Lung (tissue), 12 donors: Measurements from ENCODE around the gene CARNS1. TPM values are rescaled to one million over a fixed set of nuclear protein-coding genes. Genes with fewer than 3 reads are reported as not detected.

Source experiments
- ATAC-seq: fragments of 200-7000 bp; cut with Tn5 transposase; one replicate; pipeline ENCODE4 v1.9.1; 2020; ENCODE audit warnings: moderate number of reproducible peaks; ENCODE audit not compliant: insufficient read depth, low FRiP score
- DNase-seq, 3 donors: peaks; one replicate each; pipeline ENCODE4 v3.0.0-alpha.2; 2013 to 2017
- H3K27ac ChIP-seq, 2 donors: one replicate each; pipeline ENCODE4 v1.5.1; 2013; ENCODE audit warnings: mild to moderate bottlenecking in 2 of 2, moderate library complexity in 2 of 2, control low read depth in 1 of 2, inconsistent platforms in 1 of 2, low read depth in 1 of 2, low read length in 1 of 2
- H3K27me3 ChIP-seq, 3 donors: one replicate each; pipeline ENCODE4 v1.5.1; 2013; ENCODE audit warnings: low read length in 2 of 3; ENCODE audit not compliant: control insufficient read depth in 3 of 3, insufficient read depth in 3 of 3
- H3K36me3 ChIP-seq, 4 donors: one replicate each; pipeline ENCODE4 v1.5.1; 2013; ENCODE audit warnings: low read length in 4 of 4, mild to moderate bottlenecking in 1 of 4, moderate library complexity in 1 of 4; ENCODE audit not compliant: control insufficient read depth in 4 of 4, insufficient read depth in 4 of 4
- H3K4me1 ChIP-seq, 5 donors: one replicate each; pipeline ENCODE4 v1.5.1; 2013; ENCODE audit warnings: low read length in 5 of 5, mild to moderate bottlenecking in 2 of 5, moderate library complexity in 1 of 5; ENCODE audit not compliant: control insufficient read depth in 5 of 5, insufficient read depth in 5 of 5
- H3K4me3 ChIP-seq: one replicate; pipeline ENCODE4 v1.5.1; 2013; ENCODE audit warnings: mild to moderate bottlenecking, control low read depth, moderate library complexity
- H3K9ac ChIP-seq, 2 donors: one replicate each; pipeline ENCODE4 v1.5.1; 2013; ENCODE audit warnings: low read length in 2 of 2, control low read depth in 1 of 2; ENCODE audit not compliant: insufficient read depth in 1 of 2
- H3K9me3 ChIP-seq, 4 donors: one replicate each; pipeline ENCODE4 v1.5.1; 2013; ENCODE audit warnings: low read length in 3 of 4, mild to moderate bottlenecking in 1 of 4, moderate library complexity in 1 of 4; ENCODE audit not compliant: control insufficient read depth in 4 of 4, insufficient read depth in 3 of 4
- WGBS, 2 donors: extraction: QIAGEN DNeasy Blood & Tissue Kit; methylation state at CpG; one replicate each; pipeline ENCODE4 v1.1.7; 2013; 5-methylcytosine and 5-hydroxymethylcytosine counted together
- polyA plus RNA-seq, 2 donors: library from polyadenylated mRNA; stranded (reverse); fragments of 200-250 nt; gene quantifications; one replicate each; pipeline ENCODE4 v1.2.1, GENCODE V29; 2013
- total RNA-seq, 2 donors: library from RNA; depleted of rRNA in 1 of 2; stranded (reverse); fragments of >200 nt in 1 of 2; gene quantifications; one replicate each; pipeline ENCODE4 v1.2.1, GENCODE V29; 2014 to 2021
- TF ChIP-seq, protein P1 (sequence below): IDR thresholded peaks from 2 replicates; pipeline ENCODE4 v1.5.1; 2012; ENCODE audit warnings: mild to moderate bottlenecking; ENCODE audit errors: control extremely low read depth, extremely low read depth
- donor health status: control.
- donor health status: control.
- donor health status: Bipolar disorder and iron deficiency.
- donor health status: healthy.
- donor health status: DM: yes; HTN: yes; CAD: no.

The CARNS1 gene
- total and polyA plus RNA-seq, 4 donors, result 0.15 to 1.7 (median 1.4) TPM

DNA sequence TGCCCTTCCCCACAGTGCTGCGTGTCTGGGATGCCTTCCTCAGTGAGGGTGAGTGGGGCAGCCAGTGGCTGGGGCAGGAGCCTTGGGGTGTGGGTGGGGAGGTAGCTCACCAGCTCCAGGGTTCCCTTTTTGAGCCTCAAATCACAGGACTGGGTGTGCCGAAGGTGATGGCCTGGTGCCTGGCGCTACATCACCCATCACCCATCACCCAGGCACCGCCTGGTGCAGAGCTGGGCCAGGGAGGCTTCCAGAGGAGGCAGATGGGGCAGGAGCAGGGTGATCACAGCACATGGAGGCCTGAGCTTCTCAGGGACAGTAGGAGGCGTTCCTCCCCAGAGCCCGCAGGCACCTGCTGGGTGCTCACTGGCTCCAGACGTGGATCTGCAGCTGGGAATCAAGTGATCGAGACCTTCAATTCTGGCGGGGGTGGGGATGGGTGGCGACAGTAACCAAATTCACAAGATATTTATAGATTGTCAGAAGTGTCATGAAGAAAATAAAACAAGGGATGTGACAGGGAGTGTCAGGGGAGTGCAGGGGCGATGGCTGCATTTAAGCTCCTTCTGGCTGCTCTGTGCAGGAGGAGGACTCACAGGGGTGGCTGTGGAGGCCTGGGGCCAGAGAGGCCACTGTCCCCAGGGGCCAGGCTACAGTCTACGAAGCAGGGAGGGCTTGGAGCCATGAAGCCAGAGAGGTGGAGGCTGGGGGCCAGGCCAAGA, 8.3 kb upstream of the CARNS1 start:
- no peak overlapping the region for H3K9ac ChIP-seq
- no peak for ATAC-seq
- peaks cover 0 to 14% (median 7%) of the 10 kb centered on the region in 5 donors for H3K4me1 ChIP-seq
- no peak for DNase-seq
- H3K36me3 ChIP-seq, result no peaks in the 10 kb centered on the region
- 65 to 78% methylated on average over 12 of the region's 12 CpGs for WGBS, 2 donors
- no peaks in the 10 kb centered on the region for H3K9me3 ChIP-seq
- H3K27me3 ChIP-seq, result no peaks in the 10 kb centered on the region
- TF ChIP-seq, protein P1, sequence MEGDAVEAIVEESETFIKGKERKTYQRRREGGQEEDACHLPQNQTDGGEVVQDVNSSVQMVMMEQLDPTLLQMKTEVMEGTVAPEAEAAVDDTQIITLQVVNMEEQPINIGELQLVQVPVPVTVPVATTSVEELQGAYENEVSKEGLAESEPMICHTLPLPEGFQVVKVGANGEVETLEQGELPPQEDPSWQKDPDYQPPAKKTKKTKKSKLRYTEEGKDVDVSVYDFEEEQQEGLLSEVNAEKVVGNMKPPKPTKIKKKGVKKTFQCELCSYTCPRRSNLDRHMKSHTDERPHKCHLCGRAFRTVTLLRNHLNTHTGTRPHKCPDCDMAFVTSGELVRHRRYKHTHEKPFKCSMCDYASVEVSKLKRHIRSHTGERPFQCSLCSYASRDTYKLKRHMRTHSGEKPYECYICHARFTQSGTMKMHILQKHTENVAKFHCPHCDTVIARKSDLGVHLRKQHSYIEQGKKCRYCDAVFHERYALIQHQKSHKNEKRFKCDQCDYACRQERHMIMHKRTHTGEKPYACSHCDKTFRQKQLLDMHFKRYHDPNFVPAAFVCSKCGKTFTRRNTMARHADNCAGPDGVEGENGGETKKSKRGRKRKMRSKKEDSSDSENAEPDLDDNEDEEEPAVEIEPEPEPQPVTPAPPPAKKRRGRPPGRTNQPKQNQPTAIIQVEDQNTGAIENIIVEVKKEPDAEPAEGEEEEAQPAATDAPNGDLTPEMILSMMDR, result no peak
- no peak overlapping the region for H3K4me3 ChIP-seq
- no peak overlapping the region for H3K27ac ChIP-seq

DNA sequence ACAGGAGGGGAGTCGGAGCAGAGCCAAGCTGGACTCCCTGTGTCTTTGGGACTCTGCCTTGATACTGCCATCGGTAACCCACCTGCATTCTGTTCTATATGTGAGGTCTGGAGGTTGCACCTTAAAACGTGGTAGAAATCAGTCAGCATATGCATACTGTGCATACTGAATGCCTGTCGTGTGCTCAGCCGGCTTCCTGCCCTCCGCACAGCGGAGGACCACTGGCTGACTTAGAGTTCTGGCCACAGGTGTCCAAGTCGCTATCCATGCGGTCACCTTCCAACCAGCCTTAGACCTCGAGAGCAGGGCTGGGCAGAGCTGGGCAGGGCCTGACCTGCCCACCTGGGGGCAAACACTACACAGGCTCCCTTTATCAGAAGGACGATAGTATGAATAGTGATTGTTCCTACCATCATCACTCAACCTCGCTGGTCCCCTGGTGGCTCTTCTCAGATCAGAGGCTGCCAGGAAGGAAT, 7.8 kb upstream of the CARNS1 start:
- no peak for DNase-seq
- H3K27me3 ChIP-seq, result no peaks in the 10 kb centered on the region
- no peak overlapping the region for H3K4me3 ChIP-seq
- WGBS, 2 donors, result 73 to 80% methylated on average over 12 of the region's 12 CpGs
- H3K9me3 ChIP-seq, result no peaks in the 10 kb centered on the region
- no peak overlapping the region for H3K9ac ChIP-seq
- ATAC-seq, result no peak
- H3K27ac ChIP-seq, result no peak overlapping the region
- H3K4me1 ChIP-seq, result peaks cover 0 to 10% (median 6%) of the 10 kb centered on the region in 5 donors
- TF ChIP-seq, protein P1, result no peak
- no peaks in the 10 kb centered on the region for H3K36me3 ChIP-seq

DNA sequence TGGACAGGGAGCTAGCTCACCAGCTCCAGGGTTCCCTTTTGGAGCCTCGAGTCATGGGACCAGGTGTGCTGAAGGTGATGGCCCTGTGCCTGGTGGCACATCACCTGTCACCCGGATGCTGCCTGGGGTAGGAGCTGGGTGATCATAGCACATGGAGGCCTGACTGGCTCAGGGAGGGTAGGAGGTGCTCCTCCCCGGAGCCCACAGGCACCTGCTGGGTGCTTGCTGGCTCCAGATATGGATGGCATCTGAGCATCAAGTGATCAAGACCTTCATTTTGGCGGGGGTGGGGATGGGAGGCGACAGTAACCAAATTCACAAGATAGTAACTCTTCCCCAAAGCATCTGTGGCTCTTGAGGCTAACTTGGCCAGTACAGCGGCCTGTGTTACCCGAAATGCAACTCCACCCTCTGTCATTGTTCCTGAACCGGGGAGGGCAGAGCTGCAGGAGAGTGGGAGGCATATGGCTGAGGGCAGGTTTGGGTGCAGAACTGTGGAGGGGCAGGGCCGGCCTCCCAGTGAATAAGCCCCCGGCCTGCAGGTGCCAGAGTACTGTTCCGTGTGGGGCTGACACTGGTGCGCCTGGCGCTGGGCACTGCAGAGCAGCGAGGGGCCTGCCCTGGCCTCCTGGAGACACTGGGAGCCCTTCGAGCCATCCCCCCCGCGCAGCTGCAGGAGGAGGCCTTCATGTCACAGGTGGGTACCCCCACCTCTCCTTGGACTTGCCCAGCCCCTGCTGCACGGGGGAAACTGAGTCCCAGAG, 6.9 kb upstream of the CARNS1 start:
- Histone ChIP-seq H3K9me3 (no peaks in the 10 kb centered on the region), H3K36me3 (no peaks in the 10 kb centered on the region), H3K4me1 (peaks cover 0 to 8% (median 5%) of the 10 kb centered on the region in 5 donors), H3K9ac (no peak overlapping the region), H3K27me3 (peaks cover 0 to 3% (median 0%) of the 10 kb centered on the region in 3 donors), H3K27ac (no peak overlapping the region), H3K4me3 (no peak overlapping the region)
- ATAC-seq (no peak), DNase-seq (no peak)
- WGBS, 2 donors, result 41 to 68% methylated on average over 18 of the region's 18 CpGs
- TF ChIP-seq, protein P1, result no peak
